Tibial artery (tissue), 4 donors: Measurements from ENCODE around the gene PLXNA4.

Experiments
- DNase-seq, 2 donors: peaks; one replicate each; pipeline ENCODE4 v3.0.0-alpha.2; 2019
- H3K27ac ChIP-seq, 2 donors: fragments of 200-600 bp; sonication (generic) in 1 of 2; 1 replicate in 1 of 2; 2 replicates in 1 of 2; pipeline ENCODE4 v1.5.1; 2018 to 2019; ENCODE audit warnings: mild to moderate bottlenecking in 1 of 2
- H3K27me3 ChIP-seq, 2 donors: fragments of 200-600 bp; sonication (generic) in 1 of 2; one replicate each; pipeline versions ENCODE4 v1.5.1 to v1.6.0; 2016 to 2019
- H3K36me3 ChIP-seq, 3 donors: fragments of 200-600 bp; sonication (generic) in 2 of 3; one replicate each; pipeline ENCODE4 v1.5.1; 2016 to 2019; ENCODE audit warnings: mild to moderate bottlenecking in 2 of 3
- H3K4me1 ChIP-seq, 4 donors: fragments of 200-600 bp; sonication (generic) in 2 of 4; 1 replicate in 3 of 4; 2 replicates in 1 of 4; pipeline ENCODE4 v1.5.1; 2016 to 2019
- H3K4me3 ChIP-seq, 2 donors: fragments of 200-600 bp; sonication (generic) in 1 of 2; 1 replicate in 1 of 2; 2 replicates in 1 of 2; pipeline ENCODE4 v1.5.1; 2018 to 2019; ENCODE audit warnings: mild to moderate bottlenecking in 2 of 2
- H3K9me3 ChIP-seq, 3 donors: fragments of 200-600 bp; sonication (generic) in 1 of 3; one replicate each; pipeline ENCODE4 v1.5.1; 2016 to 2019
- intact Hi-C: fragments of 100-400 bp; cut with DNase I; formaldehyde crosslinking; loops from one replicate; pipeline ENCODE4 v1.15.0; 2023; ENCODE audit warnings: low total_unique reads
- TF ChIP-seq, protein P1 (sequence below), 2 experiments: fragments of 200-600 bp in 1 of 2; fragments of 450-650 bp in 1 of 2; IDR thresholded peaks; one replicate each; pipeline ENCODE4 v1.5.1; 2017 to 2019; ENCODE audit warnings: antibody characterized with exemption in 2 of 2, mild to moderate bottlenecking in 1 of 2, moderate library complexity in 1 of 2

The PLXNA4 gene

DNA sequence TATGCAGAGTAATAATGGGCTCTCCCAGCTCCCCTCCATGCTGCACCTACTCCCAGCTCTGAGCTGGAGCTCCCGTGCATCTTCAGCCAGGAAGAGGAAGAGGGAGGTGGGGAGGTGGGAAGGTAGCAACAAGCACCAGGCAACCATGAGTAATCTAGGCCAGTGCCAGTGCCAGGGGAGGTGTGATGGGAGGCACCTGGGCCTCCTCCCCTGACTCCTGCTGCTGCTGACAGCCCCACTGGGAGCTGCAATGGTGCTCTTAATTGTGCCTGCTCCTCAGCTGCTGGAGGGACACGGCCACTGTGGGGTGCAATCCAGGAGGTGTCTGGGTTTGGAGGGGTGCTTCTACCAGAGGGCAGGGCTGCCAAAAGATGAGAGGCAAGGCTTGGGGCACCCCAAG is 243.0 kb downstream of the PLXNA4 start:
- intact Hi-C loops = no loop called here
- TF ChIP-seq, protein P1, sequence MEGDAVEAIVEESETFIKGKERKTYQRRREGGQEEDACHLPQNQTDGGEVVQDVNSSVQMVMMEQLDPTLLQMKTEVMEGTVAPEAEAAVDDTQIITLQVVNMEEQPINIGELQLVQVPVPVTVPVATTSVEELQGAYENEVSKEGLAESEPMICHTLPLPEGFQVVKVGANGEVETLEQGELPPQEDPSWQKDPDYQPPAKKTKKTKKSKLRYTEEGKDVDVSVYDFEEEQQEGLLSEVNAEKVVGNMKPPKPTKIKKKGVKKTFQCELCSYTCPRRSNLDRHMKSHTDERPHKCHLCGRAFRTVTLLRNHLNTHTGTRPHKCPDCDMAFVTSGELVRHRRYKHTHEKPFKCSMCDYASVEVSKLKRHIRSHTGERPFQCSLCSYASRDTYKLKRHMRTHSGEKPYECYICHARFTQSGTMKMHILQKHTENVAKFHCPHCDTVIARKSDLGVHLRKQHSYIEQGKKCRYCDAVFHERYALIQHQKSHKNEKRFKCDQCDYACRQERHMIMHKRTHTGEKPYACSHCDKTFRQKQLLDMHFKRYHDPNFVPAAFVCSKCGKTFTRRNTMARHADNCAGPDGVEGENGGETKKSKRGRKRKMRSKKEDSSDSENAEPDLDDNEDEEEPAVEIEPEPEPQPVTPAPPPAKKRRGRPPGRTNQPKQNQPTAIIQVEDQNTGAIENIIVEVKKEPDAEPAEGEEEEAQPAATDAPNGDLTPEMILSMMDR (IDR thresholded peaks at IDR 0.05) = no peak
- H3K4me3 ChIP-seq = no peak overlapping the region
- no peaks in the 10 kb centered on the region for H3K36me3 ChIP-seq
- no peaks in the 10 kb centered on the region for H3K27me3 ChIP-seq
- H3K27ac ChIP-seq = no peak overlapping the region
- no peaks in the 10 kb centered on the region for H3K9me3 ChIP-seq
- H3K4me1 ChIP-seq = no peaks in the 10 kb centered on the region
- no peak for DNase-seq

DNA sequence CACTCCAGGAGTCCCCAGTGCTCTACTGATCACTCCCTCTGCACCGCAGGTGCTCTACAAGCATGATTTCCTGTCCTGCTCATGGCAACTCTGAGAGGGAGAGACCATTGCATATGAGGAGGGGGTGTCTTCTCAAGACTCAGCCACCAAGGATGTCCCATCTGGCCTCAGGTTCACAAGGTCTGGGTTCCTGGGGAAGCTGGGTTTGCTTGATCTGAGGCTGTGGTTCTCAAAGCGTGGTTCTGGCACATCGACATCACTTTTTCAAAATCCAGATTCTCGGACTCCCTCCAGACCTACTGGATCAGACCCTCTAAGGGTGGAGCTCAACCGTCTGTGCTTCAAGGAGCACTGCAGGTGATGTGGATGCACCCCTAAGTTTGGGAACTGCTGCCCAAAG is 247.5 kb downstream of the PLXNA4 start:
- TF ChIP-seq, protein P1 (IDR thresholded peaks at IDR 0.05) = no peak
- Histone ChIP-seq H3K36me3 (no peaks in the 10 kb centered on the region), H3K4me1 (no peaks in the 10 kb centered on the region), H3K9me3 (no peaks in the 10 kb centered on the region), H3K4me3 (no peak overlapping the region), H3K27ac (no peak overlapping the region), H3K27me3 (peaks cover 0 to 5% of the 10 kb centered on the region in 2 donors)
- intact Hi-C loops = no loop called here
- no peak for DNase-seq

DNA sequence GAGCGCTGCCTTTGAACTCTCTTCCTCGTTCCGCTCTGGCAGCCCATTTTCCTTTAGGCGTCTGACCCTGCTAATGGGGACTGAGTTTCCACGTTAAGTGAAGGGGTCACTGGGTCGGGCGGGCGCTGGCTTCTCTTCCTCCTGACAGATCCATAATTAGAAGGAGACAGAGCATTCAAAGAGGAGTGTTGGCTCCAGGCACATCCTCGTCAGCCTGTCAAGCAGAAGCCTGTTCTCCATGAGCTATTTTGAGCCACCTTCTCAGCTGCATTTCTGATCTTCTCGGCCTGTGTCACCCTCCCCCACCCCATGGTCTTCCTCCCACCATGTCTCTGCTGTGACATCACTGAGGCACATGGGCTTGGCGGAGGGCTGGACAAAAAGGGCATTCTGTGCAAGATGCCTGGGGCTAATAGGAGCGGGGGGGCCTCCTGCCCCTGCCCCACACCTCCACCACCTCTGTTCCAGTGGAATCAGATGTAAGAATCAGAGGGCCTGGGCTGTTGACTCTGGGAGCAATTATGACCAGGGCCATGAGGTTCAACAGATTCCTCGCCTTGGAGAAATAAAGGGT is 248.1 kb downstream of the PLXNA4 start:
- no peak overlapping the region for H3K4me3 ChIP-seq
- intact Hi-C loops = no loop called here
- H3K9me3 ChIP-seq = no peaks in the 10 kb centered on the region
- H3K36me3 ChIP-seq = no peaks in the 10 kb centered on the region
- TF ChIP-seq, protein P1 (IDR thresholded peaks at IDR 0.05) = no peak
- no peak for DNase-seq
- H3K27ac ChIP-seq = no peak overlapping the region
- no peaks in the 10 kb centered on the region for H3K4me1 ChIP-seq
- peaks cover 0 to 5% of the 10 kb centered on the region in 2 donors for H3K27me3 ChIP-seq

DNA sequence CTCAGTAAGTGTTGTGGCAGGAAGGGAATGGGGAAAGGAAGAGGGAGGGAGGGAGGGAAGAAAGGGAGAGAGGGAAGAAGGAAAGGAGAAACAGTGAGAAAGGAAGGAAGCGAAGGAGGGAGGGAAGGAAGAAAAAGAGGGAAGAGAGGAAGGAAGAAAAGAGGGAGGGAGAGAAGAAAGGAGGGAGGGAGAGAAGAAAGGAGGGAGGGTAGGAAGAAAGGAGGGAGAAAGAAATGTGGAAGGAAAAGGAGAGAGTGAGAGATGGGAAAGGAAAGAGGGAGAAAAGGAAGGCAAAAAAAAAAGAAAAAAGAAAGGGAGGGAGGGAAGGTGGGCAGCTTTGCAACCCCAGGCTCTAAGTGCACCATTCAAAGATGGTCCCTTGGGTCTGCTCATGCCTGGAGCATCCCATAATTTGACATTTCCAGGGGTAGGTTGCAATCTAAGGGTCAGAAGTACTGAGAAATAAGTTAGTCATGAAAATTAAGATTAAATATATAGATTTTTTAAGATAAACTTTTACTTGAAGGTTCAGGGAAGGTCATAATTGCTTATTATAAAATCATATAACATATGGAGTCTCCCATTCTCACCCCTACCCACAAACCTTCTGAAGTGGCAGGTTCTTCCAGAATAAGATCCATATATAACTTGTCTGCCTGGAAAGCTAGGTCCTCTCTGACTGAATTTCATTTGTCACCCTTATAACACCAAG is 249.2 kb downstream of the PLXNA4 start:
- Histone ChIP-seq H3K4me3 (no peak overlapping the region), H3K36me3 (no peaks in the 10 kb centered on the region), H3K27ac (no peak overlapping the region), H3K27me3 (peaks cover 0 to 5% of the 10 kb centered on the region in 2 donors), H3K4me1 (no peaks in the 10 kb centered on the region), H3K9me3 (no peaks in the 10 kb centered on the region)
- no peak for DNase-seq
- intact Hi-C loops = no loop called here
- TF ChIP-seq, protein P1 (IDR thresholded peaks at IDR 0.05) = no peak

DNA sequence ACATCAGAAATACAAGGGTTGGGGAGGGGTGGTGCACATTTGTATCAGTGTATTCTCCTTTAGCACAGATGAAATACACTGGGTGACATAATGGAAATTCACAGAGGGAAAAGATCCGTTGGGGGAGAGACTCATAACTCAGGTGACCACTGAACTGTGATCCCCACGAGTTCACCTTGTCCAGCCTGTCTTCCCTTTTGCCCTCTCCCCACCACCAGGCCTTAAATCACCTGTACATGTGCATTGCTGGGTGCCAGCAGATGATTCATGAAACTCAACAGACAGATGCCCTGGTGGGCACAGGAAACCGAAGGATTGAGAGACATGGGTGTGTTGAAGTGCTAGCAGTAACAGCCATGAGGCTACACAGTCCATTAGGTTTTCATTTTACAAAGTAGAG is 253.3 kb downstream of the PLXNA4 start:
- Histone ChIP-seq H3K36me3 (no peaks in the 10 kb centered on the region), H3K27me3 (peaks cover 0 to 14% of the 10 kb centered on the region in 2 donors), H3K9me3 (no peaks in the 10 kb centered on the region), H3K4me3 (no peak overlapping the region), H3K27ac (no peak overlapping the region), H3K4me1 (peaks cover 0 to 8% (median 4%) of the 10 kb centered on the region in 4 donors)
- TF ChIP-seq, protein P1 (IDR thresholded peaks at IDR 0.05) = no peak
- no peak for DNase-seq
- intact Hi-C loops = no loop called here
